ENCODE data around the gene DBN1. TPM values are rescaled to one million over a fixed set of nuclear protein-coding genes. Genes with fewer than 3 reads are reported as not detected.
A peak's percentile ranks its signal among the peaks of the same experiment; 100 is the strongest.

Gene DBN1
- total and polyA plus RNA-seq, 9 of the 15 experiments (the other 6 are each of a cell fraction or from before 2014, with no cell fraction given): 0.25 to 87.2 (median 27.9) TPM

DNA sequence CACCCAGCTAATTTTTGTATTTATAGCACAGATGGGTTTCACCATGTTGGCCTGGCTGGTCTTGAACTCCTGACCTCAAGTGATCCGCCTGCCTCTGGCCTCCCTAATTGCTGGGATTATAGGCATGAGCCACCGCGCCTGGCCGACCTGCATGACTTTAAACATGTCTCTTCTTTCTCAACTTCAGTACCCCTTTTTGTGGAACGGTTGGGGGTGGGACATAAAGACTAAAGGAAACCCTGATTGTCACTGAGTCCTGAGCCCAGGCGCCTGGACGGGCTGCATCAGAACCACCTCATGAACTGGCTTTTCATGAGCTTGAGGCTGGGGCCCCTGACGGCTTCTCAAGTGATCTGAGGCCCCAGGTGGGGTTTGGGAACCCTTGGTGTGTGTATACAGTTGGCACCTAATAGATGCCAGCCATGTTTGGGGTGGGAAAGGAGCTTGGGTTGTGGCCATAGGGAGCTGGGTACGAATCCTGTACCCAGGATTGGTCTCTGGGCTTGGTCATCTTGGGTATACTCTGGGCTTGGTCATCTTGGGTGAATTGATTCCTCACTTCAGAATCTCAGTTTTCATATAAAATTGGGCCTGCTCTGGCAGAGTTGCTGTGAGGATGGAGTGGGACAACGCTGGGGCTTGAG, 44.7 kb downstream of the DBN1 start (continued):
- TF ChIP-seq, protein P1, sequence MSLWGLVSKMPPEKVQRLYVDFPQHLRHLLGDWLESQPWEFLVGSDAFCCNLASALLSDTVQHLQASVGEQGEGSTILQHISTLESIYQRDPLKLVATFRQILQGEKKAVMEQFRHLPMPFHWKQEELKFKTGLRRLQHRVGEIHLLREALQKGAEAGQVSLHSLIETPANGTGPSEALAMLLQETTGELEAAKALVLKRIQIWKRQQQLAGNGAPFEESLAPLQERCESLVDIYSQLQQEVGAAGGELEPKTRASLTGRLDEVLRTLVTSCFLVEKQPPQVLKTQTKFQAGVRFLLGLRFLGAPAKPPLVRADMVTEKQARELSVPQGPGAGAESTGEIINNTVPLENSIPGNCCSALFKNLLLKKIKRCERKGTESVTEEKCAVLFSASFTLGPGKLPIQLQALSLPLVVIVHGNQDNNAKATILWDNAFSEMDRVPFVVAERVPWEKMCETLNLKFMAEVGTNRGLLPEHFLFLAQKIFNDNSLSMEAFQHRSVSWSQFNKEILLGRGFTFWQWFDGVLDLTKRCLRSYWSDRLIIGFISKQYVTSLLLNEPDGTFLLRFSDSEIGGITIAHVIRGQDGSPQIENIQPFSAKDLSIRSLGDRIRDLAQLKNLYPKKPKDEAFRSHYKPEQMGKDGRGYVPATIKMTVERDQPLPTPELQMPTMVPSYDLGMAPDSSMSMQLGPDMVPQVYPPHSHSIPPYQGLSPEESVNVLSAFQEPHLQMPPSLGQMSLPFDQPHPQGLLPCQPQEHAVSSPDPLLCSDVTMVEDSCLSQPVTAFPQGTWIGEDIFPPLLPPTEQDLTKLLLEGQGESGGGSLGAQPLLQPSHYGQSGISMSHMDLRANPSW (CRISPR knock-in tag; IDR thresholded peaks at IDR 0.05): no peak
- TF ChIP-seq, protein P2, sequence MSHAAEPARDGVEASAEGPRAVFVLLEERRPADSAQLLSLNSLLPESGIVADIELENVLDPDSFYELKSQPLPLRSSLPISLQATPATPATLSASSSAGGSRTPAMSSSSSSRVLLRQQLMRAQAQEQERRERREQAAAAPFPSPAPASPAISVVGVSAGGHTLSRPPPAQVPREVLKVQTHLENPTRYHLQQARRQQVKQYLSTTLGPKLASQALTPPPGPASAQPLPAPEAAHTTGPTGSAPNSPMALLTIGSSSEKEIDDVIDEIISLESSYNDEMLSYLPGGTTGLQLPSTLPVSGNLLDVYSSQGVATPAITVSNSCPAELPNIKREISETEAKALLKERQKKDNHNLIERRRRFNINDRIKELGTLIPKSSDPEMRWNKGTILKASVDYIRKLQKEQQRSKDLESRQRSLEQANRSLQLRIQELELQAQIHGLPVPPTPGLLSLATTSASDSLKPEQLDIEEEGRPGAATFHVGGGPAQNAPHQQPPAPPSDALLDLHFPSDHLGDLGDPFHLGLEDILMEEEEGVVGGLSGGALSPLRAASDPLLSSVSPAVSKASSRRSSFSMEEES (CRISPR knock-in tag; IDR thresholded peaks at IDR 0.05): no peak
- TF ChIP-seq, protein P3, sequence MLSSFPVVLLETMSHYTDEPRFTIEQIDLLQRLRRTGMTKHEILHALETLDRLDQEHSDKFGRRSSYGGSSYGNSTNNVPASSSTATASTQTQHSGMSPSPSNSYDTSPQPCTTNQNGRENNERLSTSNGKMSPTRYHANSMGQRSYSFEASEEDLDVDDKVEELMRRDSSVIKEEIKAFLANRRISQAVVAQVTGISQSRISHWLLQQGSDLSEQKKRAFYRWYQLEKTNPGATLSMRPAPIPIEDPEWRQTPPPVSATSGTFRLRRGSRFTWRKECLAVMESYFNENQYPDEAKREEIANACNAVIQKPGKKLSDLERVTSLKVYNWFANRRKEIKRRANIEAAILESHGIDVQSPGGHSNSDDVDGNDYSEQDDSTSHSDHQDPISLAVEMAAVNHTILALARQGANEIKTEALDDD (IDR thresholded peaks at IDR 0.05): no peak
- no peak for TF ChIP-seq ZNF431 (CRISPR knock-in tag; IDR thresholded peaks at IDR 0.05)
- no peak for TF ChIP-seq MYC (IDR thresholded peaks at IDR 0.05; ENCODE audit: low read depth, low read length)
- TF ChIP-seq MYC (CRISPR knock-in tag; IDR thresholded peaks at IDR 0.05; ENCODE audit: borderline replicate concordance, low read depth): no peak
- TF ChIP-seq KLF1 (tag; IDR thresholded peaks at IDR 0.05): no peak
- no peak for TF ChIP-seq NFE2 (IDR thresholded peaks at IDR 0.05; ENCODE audit: low read depth)
- no peak for TF ChIP-seq MTA1 (IDR thresholded peaks at IDR 0.05; ENCODE audit: borderline replicate concordance)
- TF ChIP-seq, protein P4, sequence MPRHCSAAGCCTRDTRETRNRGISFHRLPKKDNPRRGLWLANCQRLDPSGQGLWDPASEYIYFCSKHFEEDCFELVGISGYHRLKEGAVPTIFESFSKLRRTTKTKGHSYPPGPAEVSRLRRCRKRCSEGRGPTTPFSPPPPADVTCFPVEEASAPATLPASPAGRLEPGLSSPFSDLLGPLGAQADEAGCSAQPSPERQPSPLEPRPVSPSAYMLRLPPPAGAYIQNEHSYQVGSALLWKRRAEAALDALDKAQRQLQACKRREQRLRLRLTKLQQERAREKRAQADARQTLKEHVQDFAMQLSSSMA (CRISPR knock-in tag; IDR thresholded peaks at IDR 0.05): no peak
- no peak for TF ChIP-seq TEAD2 (tag; IDR thresholded peaks at IDR 0.05)
- TF ChIP-seq EP400 (IDR thresholded peaks at IDR 0.05): no peak
- peak; percentile 94 for TF ChIP-seq ZKSCAN8 (CRISPR knock-in tag; IDR thresholded peaks at IDR 0.05)
- TF ChIP-seq RBM14 (IDR thresholded peaks at IDR 0.05; ENCODE audit: borderline replicate concordance, insufficient read depth, low read depth, low read length): no peak
- TF ChIP-seq RUNX1 (IDR thresholded peaks at IDR 0.05; ENCODE audit: low read depth): no peak

Measured in K562 (cell line).